Loucy (cell line): Measurements from ENCODE around the gene ATAD3A.
"Not testable (repeated sequence)": the region's sequence is repeated elsewhere in the genome, so short reads cannot be mapped to it uniquely, and the experiment has no call there.

Source experiments
- H2AFZ ChIP-seq: fragments of 200-600 bp; sonication (generic); 2 replicates; pipeline ENCODE4 v1.6.0; 2016; ENCODE audit warnings: antibody characterized with exemption, mild to moderate bottlenecking, low read length, moderate library complexity
- H3F3A ChIP-seq: fragments of 200-600 bp; 2 replicates; pipeline ENCODE4 v1.6.0; 2016; ENCODE audit warnings: antibody characterized with exemption, low read depth, mild to moderate bottlenecking
- H3K27me3 ChIP-seq: fragments of 200-600 bp; sonication (generic); 2 replicates; pipeline ENCODE4 v1.6.1; 2014; ENCODE audit warnings: low read length, mild to moderate bottlenecking; ENCODE audit not compliant: insufficient read depth, poor library complexity, severe bottlenecking
- H3K36me3 ChIP-seq: fragments of 200-600 bp; sonication (generic); 2 replicates; pipeline ENCODE4 v1.6.1; 2016; ENCODE audit warnings: low read length; ENCODE audit not compliant: insufficient read depth
- H3K4me1 ChIP-seq: fragments of 200-600 bp; sonication (generic); 2 replicates; pipeline ENCODE4 v1.5.1; 2014; ENCODE audit warnings: low read length, mild to moderate bottlenecking; ENCODE audit not compliant: insufficient read depth, poor library complexity, severe bottlenecking
- H3K4me2 ChIP-seq: fragments of 200-600 bp; sonication (generic); 2 replicates; pipeline ENCODE4 v1.6.0; 2014; ENCODE audit warnings: antibody characterized with exemption, low read length, low read depth, mild to moderate bottlenecking; ENCODE audit not compliant: poor library complexity, severe bottlenecking
- H3K4me3 ChIP-seq: fragments of 200-600 bp; sonication (generic); 2 replicates; pipeline ENCODE4 v1.5.1; 2014; ENCODE audit warnings: low read length, mild to moderate bottlenecking, mixed read lengths; ENCODE audit not compliant: poor library complexity, severe bottlenecking
- H3K79me2 ChIP-seq: fragments of 200-600 bp; sonication (generic); 2 replicates; pipeline ENCODE4 v1.6.1; 2014; ENCODE audit warnings: low read length; ENCODE audit not compliant: insufficient read depth
- H3K9ac ChIP-seq: fragments of 200-600 bp; sonication (generic); 2 replicates; pipeline ENCODE4 v1.6.0; 2014; ENCODE audit warnings: mild to moderate bottlenecking, low read depth, low read length, moderate library complexity; ENCODE audit not compliant: poor library complexity, severe bottlenecking
- H3K9me2 ChIP-seq: fragments of 200-600 bp; sonication (generic); replicated peaks from 2 replicates; pipeline ENCODE4 v1.6.1; 2016; ENCODE audit warnings: low read depth, low read length, mixed read lengths
- H3K9me3 ChIP-seq: fragments of 200-600 bp; sonication (generic); 2 replicates; pipeline ENCODE4 v1.6.1; 2014; ENCODE audit warnings: mild to moderate bottlenecking, antibody characterized with exemption, low read length, low read depth; ENCODE audit not compliant: insufficient read depth
- H4K20me1 ChIP-seq: fragments of 200-600 bp; sonication (generic); 2 replicates; pipeline ENCODE4 v1.6.0; 2014; ENCODE audit warnings: antibody characterized with exemption, low read length, mild to moderate bottlenecking; ENCODE audit not compliant: insufficient read depth, poor library complexity, severe bottlenecking
- CTCF ChIP-seq: fragments of 200-600 bp; sonication (generic); conservative IDR thresholded peaks from 2 replicates; pipeline ENCODE4 v1.5.1; 2014; ENCODE audit warnings: mild to moderate bottlenecking, antibody characterized with exemption, low read length
- EZH2phosphoT487 ChIP-seq: fragments of 200-600 bp; IDR thresholded peaks from 2 replicates; pipeline ENCODE4 v1.6.1; 2018; ENCODE audit warnings: antibody characterized with exemption, mild to moderate bottlenecking, moderate library complexity, borderline replicate concordance

The ATAD3A gene

DNA sequence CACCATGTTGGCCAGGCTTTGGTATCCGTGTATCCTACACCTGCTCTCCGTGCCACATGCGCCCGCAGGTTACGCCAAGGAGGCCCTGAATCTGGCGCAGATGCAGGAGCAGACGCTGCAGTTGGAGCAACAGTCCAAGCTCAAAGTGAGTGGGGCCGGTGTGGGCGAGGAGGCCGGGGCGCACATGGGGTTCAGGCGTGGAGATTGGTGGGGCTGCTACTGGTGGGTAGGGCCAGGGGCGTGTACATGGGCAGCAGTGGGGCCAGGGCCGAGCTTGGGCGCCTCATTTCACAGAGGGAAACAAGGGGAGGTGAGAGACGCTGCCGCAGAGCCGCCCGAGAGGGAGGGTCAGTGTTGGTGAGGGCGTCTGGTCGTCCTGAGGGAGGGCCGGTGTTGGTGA, 34.8 kb upstream of the ATAD3A start:
- H3K4me3 ChIP-seq: no peak overlapping the region
- H3K9me3 ChIP-seq: no peaks in the 10 kb centered on the region
- no peaks in the 10 kb centered on the region for H3K9me2 ChIP-seq
- H3K4me2 ChIP-seq: no peak overlapping the region
- no peak overlapping the region for H2AFZ ChIP-seq
- no peak for TF ChIP-seq EZH2phosphoT487
- no peak for TF ChIP-seq CTCF
- H3K79me2 ChIP-seq: peaks cover 31% of the 10 kb centered on the region
- H4K20me1 ChIP-seq: peaks cover 12% of the 10 kb centered on the region
- peaks cover 6% of the 10 kb centered on the region for H3K4me1 ChIP-seq
- H3K27me3 ChIP-seq: no peaks in the 10 kb centered on the region
- H3K36me3 ChIP-seq: peaks cover 12% of the 10 kb centered on the region; the same call in 1 of the 2 replicates
- H3F3A ChIP-seq: no peaks in the 10 kb centered on the region
- H3K9ac ChIP-seq: no peak overlapping the region

DNA sequence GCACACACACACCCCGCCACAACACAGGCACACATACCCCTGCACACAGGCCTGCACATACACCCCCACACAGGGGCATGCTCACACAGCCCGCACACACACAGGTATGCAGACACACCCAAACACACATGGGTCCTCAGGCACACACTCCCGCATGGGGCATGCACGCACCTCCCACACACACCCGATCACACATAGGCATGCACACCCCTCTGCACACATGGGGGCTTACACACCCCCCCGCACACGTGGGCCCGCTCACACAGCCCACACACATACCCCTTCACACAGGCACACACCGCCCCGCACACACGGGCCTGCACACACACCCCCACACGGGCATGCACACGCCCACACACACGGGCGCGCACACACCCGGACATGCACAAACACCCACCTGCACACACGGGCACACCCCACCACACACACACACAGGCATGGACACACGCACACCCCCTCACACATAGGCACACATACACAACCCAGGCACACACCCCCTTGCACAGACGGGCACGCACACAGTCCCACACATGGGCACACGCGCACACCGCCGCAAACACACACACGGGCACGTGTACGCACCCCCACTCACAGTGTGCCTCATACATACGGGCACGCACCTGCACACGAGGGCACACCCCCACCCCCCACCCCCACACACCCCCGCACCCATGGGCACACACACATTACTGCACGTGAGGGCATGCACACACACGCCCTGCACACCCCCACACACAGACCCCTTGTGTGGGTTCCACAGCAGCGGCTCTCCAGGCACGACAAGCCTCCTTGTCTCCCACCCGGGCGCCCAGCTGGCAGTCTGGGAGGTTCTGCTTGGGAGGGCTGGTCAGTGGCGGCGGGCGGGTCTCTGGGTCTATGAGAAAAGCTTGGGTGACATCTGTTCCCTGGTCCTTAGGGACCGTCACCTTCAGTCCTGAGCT, 32.1 kb upstream of the ATAD3A start:
- no peak overlapping the region for H2AFZ ChIP-seq
- no peaks in the 10 kb centered on the region for H4K20me1 ChIP-seq
- H3K4me3 ChIP-seq: no peak overlapping the region
- H3K79me2 ChIP-seq: peaks cover 7% of the 10 kb centered on the region; the same call in 1 of the 2 replicates
- H3K36me3 ChIP-seq: peaks cover 26% of the 10 kb centered on the region; the same call in 1 of the 2 replicates
- no peak for TF ChIP-seq EZH2phosphoT487
- TF ChIP-seq CTCF: no peak
- H3F3A ChIP-seq: no peaks in the 10 kb centered on the region
- H3K9me3 ChIP-seq: no peaks in the 10 kb centered on the region
- no peak overlapping the region for H3K4me2 ChIP-seq
- H3K4me1 ChIP-seq: no peaks in the 10 kb centered on the region
- H3K27me3 ChIP-seq: no peaks in the 10 kb centered on the region
- no peaks in the 10 kb centered on the region for H3K9me2 ChIP-seq
- H3K9ac ChIP-seq: no peak overlapping the region

DNA sequence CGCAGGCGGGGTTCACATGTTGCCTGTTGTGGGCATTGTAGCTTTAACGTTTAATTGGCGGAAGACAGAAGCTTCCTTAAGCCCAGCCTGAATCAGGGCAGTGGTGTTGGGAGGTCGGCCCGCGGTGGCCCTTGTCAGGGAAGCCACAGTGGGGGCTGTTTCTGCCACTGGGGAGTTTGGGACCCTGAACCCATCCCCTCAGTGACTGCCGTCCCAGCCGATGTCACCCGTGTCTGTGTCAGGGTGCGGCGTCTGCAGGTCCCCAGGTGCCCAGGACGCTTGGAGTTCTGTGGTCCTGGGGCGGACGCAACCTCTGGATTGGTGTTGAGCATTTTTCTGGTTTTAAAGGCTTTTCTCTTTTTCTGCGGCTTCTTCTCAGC, 31.5 kb upstream of the ATAD3A start:
- not testable (repeated sequence) for H3F3A ChIP-seq, H3K9me3 ChIP-seq, H3K4me1 ChIP-seq, H3K27me3 ChIP-seq, H3K4me2 ChIP-seq, H3K9me2 ChIP-seq, H3K4me3 ChIP-seq, H4K20me1 ChIP-seq, H3K9ac ChIP-seq, H2AFZ ChIP-seq, H3K79me2 ChIP-seq
- peaks cover 26% of the 10 kb centered on the region; the same call in 1 of the 2 replicates for H3K36me3 ChIP-seq

GRCh38 chr1:1481811-1482210, 30.2 kb upstream of the ATAD3A start:
- not testable (repeated sequence) for H2AFZ ChIP-seq, H3K79me2 ChIP-seq, H3K4me3 ChIP-seq, H3K4me1 ChIP-seq, H3K9ac ChIP-seq, H3K9me3 ChIP-seq, H3K27me3 ChIP-seq, H4K20me1 ChIP-seq, H3K9me2 ChIP-seq, H3K4me2 ChIP-seq, H3F3A ChIP-seq
- H3K36me3 ChIP-seq: peaks cover 26% of the 10 kb centered on the region; the same call in 1 of the 2 replicates
